HepG2 (cell line): ENCODE measurements around the gene PERCC1. TPM values are rescaled to one million over a fixed set of nuclear protein-coding genes. Genes with fewer than 3 reads are reported as not detected.

ENCODE experiments used
- ATAC-seq: fragments of 200-7000 bp; cut with Tn5 transposase; 3 replicates; pipeline ENCODE4 v1.9.1; 2020; ENCODE audit warnings: mild to moderate bottlenecking, moderate library complexity
- BruUV-seq: library from RNA; stranded (reverse); fragments of 400-500 nt; replicated peaks from 2 replicates; lab custom pipeline; 2021; lab: Mats Ljungman, UMichigan
- CTCF ChIA-PET: fragments of 300-600 bp; formaldehyde crosslinking; extraction: SDS; loops from one replicate; lab custom pipeline; 2021; ENCODE audit warnings: low total read pairs, inconsistent platforms, low intra/inter-chr PET ratio; lab: Yijun Ruan, JAX
- POLR2A ChIA-PET: fragments of 350-600 bp; sonication (Branson Sonifier 250); formaldehyde crosslinking; loops from one replicate; lab custom pipeline; 2020; ENCODE audit warnings: antibody characterized with exemption, inconsistent platforms; lab: Yijun Ruan, JAX
- DNase-seq: peaks from one replicate; pipeline ENCODE4 v3.0.0-alpha.2; 2015; ENCODE audit warnings: low spot score
- FAIRE-seq: peaks from 3 replicates; lab custom pipeline; 2011; peaks lifted over from hg19 to GRCh38; lab: Jason Lieb, UNC
- H2AFZ ChIP-seq: one replicate; pipeline ENCODE4 v1.6.1; 2011; ENCODE audit warnings: low read length, inconsistent platforms
- H3K27ac ChIP-seq: fragments of 300-600 bp; 3 replicates; pipeline ENCODE4 v1.8.0; 2011; ENCODE audit warnings: mixed run types, mild to moderate bottlenecking, mixed read lengths, low read length, inconsistent platforms; ENCODE audit not compliant: insufficient read depth; ENCODE audit errors: extremely low read length
- H3K27me3 ChIP-seq, 2 experiments: fragments of 200-600 bp in 1 of 2; 2 replicates in 1 of 2; 3 replicates in 1 of 2; pipeline versions ENCODE4 v1.6.0 to v1.8.0; 2011; ENCODE audit warnings: low read length in 2 of 2, mild to moderate bottlenecking in 2 of 2, moderate library complexity in 2 of 2, inconsistent platforms in 1 of 2; ENCODE audit not compliant: insufficient read depth in 2 of 2, control insufficient read depth in 1 of 2
- H3K36me3 ChIP-seq, 2 experiments: fragments of 200-600 bp in 1 of 2; replicated peaks in 1 of 2; 2 replicates in 1 of 2; 3 replicates in 1 of 2; pipeline versions ENCODE4 v1.5.1 to v1.8.0; 2011; ENCODE audit warnings: low read length in 2 of 2, inconsistent platforms in 1 of 2; ENCODE audit not compliant: insufficient read depth in 2 of 2, control insufficient read depth in 1 of 2
- H3K4me1 ChIP-seq: 2 replicates; pipeline ENCODE4 v1.5.1; 2012; ENCODE audit warnings: low read length, inconsistent platforms; ENCODE audit not compliant: insufficient read depth
- H3K4me2 ChIP-seq: 2 replicates; pipeline ENCODE4 v1.6.0; 2011; ENCODE audit warnings: low read depth, low read length, inconsistent platforms
- H3K4me3 ChIP-seq, 3 experiments: fragments of 200-600 bp in 1 of 3; sonication (generic), shearing (Covaris generic) in 1 of 3; replicated peaks in 1 of 3; 2 replicates each; pipeline ENCODE4 v1.5.1; 2011 to 2016; ENCODE audit warnings: low read length in 3 of 3, inconsistent platforms in 2 of 3, low read depth in 2 of 3, mild to moderate bottlenecking in 2 of 3, control low read depth in 1 of 3, mixed read lengths in 1 of 3; ENCODE audit not compliant: insufficient read depth in 1 of 3
- H3K79me2 ChIP-seq: one replicate; pipeline ENCODE4 v1.6.1; 2011; ENCODE audit warnings: low read length, inconsistent platforms; ENCODE audit not compliant: insufficient read depth
- H3K9ac ChIP-seq: 2 replicates; pipeline ENCODE4 v1.6.0; 2011; ENCODE audit warnings: mild to moderate bottlenecking, low read depth, low read length, inconsistent platforms; ENCODE audit not compliant: insufficient read depth
- H3K9me3 ChIP-seq: 2 replicates; pipeline ENCODE4 v1.5.1; 2012; ENCODE audit warnings: mild to moderate bottlenecking, low read length
- H4K20me1 ChIP-seq: 2 replicates; pipeline ENCODE4 v1.6.0; 2011; ENCODE audit warnings: inconsistent platforms, mild to moderate bottlenecking, low read length, moderate library complexity; ENCODE audit not compliant: insufficient read depth
- CEBPB ChIP-seq: IDR thresholded peaks from 2 replicates; pipeline ENCODE4 v1.6.1; 2011; ENCODE audit warnings: low read depth, low read length, improper control_type of control experiment, borderline replicate concordance
- HDAC1 ChIP-seq: sonication (generic); formaldehyde crosslinking; IDR thresholded peaks from 2 replicates; pipeline ENCODE4 v1.5.1; 2020; ENCODE audit warnings: mild to moderate bottlenecking, missing genetic modification reagents
- NRL ChIP-seq: sonication (generic); formaldehyde crosslinking; IDR thresholded peaks from 2 replicates; pipeline ENCODE4 v1.5.0; 2020; ENCODE audit warnings: missing genetic modification reagents, mild to moderate bottlenecking, moderate library complexity, borderline replicate concordance
- TEAD2 ChIP-seq: sonication (generic); formaldehyde crosslinking; IDR thresholded peaks from 2 replicates; pipeline ENCODE4 v1.9.0; 2021; ENCODE audit warnings: missing genetic modification reagents
- ZBTB38 ChIP-seq: sonication (generic); formaldehyde crosslinking; IDR thresholded peaks from 2 replicates; pipeline ENCODE4 v1.5.1; 2020; ENCODE audit warnings: mild to moderate bottlenecking, missing genetic modification reagents
- ZFP90 ChIP-seq: sonication (generic); formaldehyde crosslinking; IDR thresholded peaks from 2 replicates; pipeline ENCODE4 v1.8.0; 2022; ENCODE audit warnings: missing genetic modification reagents, mild to moderate bottlenecking, inconsistent platforms, borderline replicate concordance
- ZNF484 ChIP-seq: sonication (generic); formaldehyde crosslinking; IDR thresholded peaks from 2 replicates; pipeline ENCODE4 v1.5.1; 2020; ENCODE audit warnings: mild to moderate bottlenecking, low read depth, missing genetic modification reagents, borderline replicate concordance
- ZNF672 ChIP-seq: sonication (generic); formaldehyde crosslinking; IDR thresholded peaks from 2 replicates; pipeline ENCODE4 v1.8.1; 2022; ENCODE audit warnings: missing genetic modification reagents
- WGBS: methylation state at CpG from one replicate; pipeline ENCODE4 v1.1.6; 2017; ENCODE audit warnings: low lambda C conversion rate; 5-methylcytosine and 5-hydroxymethylcytosine counted together
- in situ Hi-C: cut with HindIII; loops from 2 replicates; pipeline ENCODE4 v1.10.0; 2017; ENCODE audit warnings: low pct_unique_long_range_greater_than_20kb; ENCODE audit not compliant: extremely low pct_ligation_motif_present
- intact Hi-C: fragments of 100-400 bp; cut with micrococcal nuclease; formaldehyde crosslinking; loops from one replicate; pipeline ENCODE4 v1.10.0; 2022; ENCODE audit not compliant: unreplicated experiment
- polyA plus RNA-seq, 8 experiments: library from polyadenylated mRNA; depleted of rRNA in 3 of 8; stranded (reverse) in 7 of 8; unstranded in 1 of 8; fragments of >200 nt; fragmentation: Illumina TruSeq in 4 of 8; extraction: Trizol in 4 of 8; gene quantifications; 2 replicates each; pipeline versions ENCODE4 v1.2.1 to v1.2.3, GENCODE V29; 2011 to 2016; ENCODE audit warnings: low read depth in 4 of 8, missing spikeins in 1 of 8, mixed read lengths in 1 of 8; ENCODE audit not compliant: insufficient read depth in 1 of 8
- total RNA-seq, 5 experiments: library from RNA; depleted of rRNA; stranded (reverse); fragments of >200 nt; fragmentation: Illumina TruSeq; extraction: Trizol; gene quantifications; 2 replicates each; pipeline ENCODE4 v1.2.3, GENCODE V29; 2016; ENCODE audit warnings: low read depth in 1 of 5
- TF ChIP-seq, protein P1 (sequence below): sonication (generic); formaldehyde crosslinking; IDR thresholded peaks from 2 replicates; pipeline ENCODE4 v1.5.0; 2020; ENCODE audit warnings: mild to moderate bottlenecking, missing genetic modification reagents
- TF ChIP-seq, protein P2 (sequence below): sonication (generic); formaldehyde crosslinking; IDR thresholded peaks from 2 replicates; pipeline ENCODE4 v1.5.1; 2020; ENCODE audit warnings: mild to moderate bottlenecking, missing genetic modification reagents, borderline replicate concordance

The PERCC1 gene
- total and polyA plus RNA-seq, 2 of the 13 experiments (the other 11 are each of a cell fraction or from before 2014, with no cell fraction given) = 0.15 TPM; not detected in 1

DNA sequence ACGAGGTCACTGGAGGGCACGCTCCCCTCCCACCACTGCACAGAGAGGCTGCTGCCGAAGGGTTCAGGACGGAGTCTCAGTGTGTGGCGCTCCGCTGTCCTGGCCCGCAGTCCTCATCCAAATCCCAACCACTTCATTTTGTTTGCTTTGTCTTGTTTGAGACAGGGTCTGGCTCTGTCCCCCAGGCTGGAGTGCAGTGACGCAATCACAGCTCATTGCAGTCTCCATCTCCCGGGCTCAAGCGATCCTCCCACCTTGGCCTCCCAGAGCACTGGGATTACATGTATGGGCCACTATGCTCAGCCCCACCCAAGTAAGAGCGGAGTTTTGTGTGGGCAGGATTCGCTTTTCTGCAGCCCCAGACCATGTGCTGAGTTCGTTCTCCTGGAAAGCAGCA, 29.1 kb upstream of the PERCC1 start:
- Histone ChIP-seq H3K4me2 (no peak overlapping the region), H3K4me3 (no peak overlapping the region), H2AFZ (no peak overlapping the region), H4K20me1 (no peaks in the 10 kb centered on the region), H3K27me3 (no peaks in the 10 kb centered on the region), H3K4me1 (no peaks in the 10 kb centered on the region), H3K9me3 (no peaks in the 10 kb centered on the region), H3K9ac (no peak overlapping the region), H3K27ac (no peak overlapping the region)
- WGBS = 95% methylated on average over 10 of the region's 13 CpGs
- in situ Hi-C loops (no loop called here), intact Hi-C loops (no loop called here)
- FAIRE-seq = no peak
- no TSS peak for BruUV-seq
- DNase-seq = no peak
- CTCF ChIA-PET = no interaction called here
- no peak for ATAC-seq
- TF ChIP-seq CEBPB (peak; percentile 66), NRL (CRISPR knock-in tag) (no peak)
- TF ChIP-seq, all 625 proteins: peak for 1
- Histone ChIP-seq H3K36me3 (peaks cover 10 to 11% of the 10 kb centered on the region in 2 experiments; a peak in 4 of 5 replicates), H3K79me2 (no peaks in the 10 kb centered on the region)
- POLR2A ChIA-PET = interaction anchor here (0.6 kb wide), 1 partner anchor 210 kb away, joined by 3 read pairs; the partner anchor contains the start of genes CRAMP1 and IFT140

DNA sequence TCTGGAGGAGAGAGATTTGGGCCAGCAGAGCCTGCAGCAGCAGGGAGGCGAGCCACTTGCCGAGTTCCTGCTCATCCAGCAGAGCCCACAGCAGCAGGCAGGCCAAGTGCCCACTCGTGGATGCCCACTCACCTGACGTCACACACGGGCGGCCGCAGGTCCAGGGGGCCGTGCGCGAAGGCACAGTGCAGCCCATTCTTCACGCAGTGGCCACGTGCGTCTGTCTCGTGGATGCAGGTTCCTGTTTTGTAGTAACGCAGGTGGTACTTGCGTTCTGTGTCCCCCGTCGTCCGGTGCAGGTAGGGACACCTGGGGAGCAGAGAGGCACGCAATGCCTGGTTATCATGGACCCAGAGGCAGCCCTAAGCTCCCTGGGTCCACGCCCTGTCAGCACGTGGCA, 27.8 kb upstream of the PERCC1 start:
- H3K27ac ChIP-seq = no peak overlapping the region
- peaks cover 6% of the 10 kb centered on the region for H3K4me1 ChIP-seq
- H3K4me3 ChIP-seq = no peak overlapping the region
- H3K79me2 ChIP-seq = peaks cover 5% of the 10 kb centered on the region
- ChIA-PET CTCF (no interaction called here), POLR2A (no interaction called here)
- H3K4me2 ChIP-seq = no peak overlapping the region
- H3K27me3 ChIP-seq = no peaks in the 10 kb centered on the region
- H2AFZ ChIP-seq = no peak overlapping the region
- peaks cover 6% of the 10 kb centered on the region; the same call in 1 of the 2 replicates for H4K20me1 ChIP-seq
- intact Hi-C loops = no loop called here
- no peak overlapping the region for H3K9ac ChIP-seq
- WGBS = 96% methylated on average over 15 of the region's 22 CpGs
- in situ Hi-C loops = no loop called here
- BruUV-seq = no TSS peak
- DNase-seq (no peak), FAIRE-seq (no peak), ATAC-seq (no peak)
- H3K9me3 ChIP-seq = no peaks in the 10 kb centered on the region
- H3K36me3 ChIP-seq = peaks cover 10 to 11% of the 10 kb centered on the region in 2 experiments; a peak in 4 of 5 replicates
- TF ChIP-seq ZNF484 (no peak), ZBTB38 (no peak), TEAD2 (CRISPR knock-in tag) (no peak), HDAC1 (CRISPR knock-in tag) (no peak), ZFP90 (CRISPR knock-in tag) (no peak), ZNF672 (CRISPR knock-in tag) (no peak)
- TF ChIP-seq, protein P1, sequence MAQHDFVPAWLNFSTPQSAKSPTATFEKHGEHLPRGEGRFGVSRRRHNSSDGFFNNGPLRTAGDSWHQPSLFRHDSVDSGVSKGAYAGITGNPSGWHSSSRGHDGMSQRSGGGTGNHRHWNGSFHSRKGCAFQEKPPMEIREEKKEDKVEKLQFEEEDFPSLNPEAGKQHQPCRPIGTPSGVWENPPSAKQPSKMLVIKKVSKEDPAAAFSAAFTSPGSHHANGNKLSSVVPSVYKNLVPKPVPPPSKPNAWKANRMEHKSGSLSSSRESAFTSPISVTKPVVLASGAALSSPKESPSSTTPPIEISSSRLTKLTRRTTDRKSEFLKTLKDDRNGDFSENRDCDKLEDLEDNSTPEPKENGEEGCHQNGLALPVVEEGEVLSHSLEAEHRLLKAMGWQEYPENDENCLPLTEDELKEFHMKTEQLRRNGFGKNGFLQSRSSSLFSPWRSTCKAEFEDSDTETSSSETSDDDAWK = no peak
- TF ChIP-seq, protein P2, sequence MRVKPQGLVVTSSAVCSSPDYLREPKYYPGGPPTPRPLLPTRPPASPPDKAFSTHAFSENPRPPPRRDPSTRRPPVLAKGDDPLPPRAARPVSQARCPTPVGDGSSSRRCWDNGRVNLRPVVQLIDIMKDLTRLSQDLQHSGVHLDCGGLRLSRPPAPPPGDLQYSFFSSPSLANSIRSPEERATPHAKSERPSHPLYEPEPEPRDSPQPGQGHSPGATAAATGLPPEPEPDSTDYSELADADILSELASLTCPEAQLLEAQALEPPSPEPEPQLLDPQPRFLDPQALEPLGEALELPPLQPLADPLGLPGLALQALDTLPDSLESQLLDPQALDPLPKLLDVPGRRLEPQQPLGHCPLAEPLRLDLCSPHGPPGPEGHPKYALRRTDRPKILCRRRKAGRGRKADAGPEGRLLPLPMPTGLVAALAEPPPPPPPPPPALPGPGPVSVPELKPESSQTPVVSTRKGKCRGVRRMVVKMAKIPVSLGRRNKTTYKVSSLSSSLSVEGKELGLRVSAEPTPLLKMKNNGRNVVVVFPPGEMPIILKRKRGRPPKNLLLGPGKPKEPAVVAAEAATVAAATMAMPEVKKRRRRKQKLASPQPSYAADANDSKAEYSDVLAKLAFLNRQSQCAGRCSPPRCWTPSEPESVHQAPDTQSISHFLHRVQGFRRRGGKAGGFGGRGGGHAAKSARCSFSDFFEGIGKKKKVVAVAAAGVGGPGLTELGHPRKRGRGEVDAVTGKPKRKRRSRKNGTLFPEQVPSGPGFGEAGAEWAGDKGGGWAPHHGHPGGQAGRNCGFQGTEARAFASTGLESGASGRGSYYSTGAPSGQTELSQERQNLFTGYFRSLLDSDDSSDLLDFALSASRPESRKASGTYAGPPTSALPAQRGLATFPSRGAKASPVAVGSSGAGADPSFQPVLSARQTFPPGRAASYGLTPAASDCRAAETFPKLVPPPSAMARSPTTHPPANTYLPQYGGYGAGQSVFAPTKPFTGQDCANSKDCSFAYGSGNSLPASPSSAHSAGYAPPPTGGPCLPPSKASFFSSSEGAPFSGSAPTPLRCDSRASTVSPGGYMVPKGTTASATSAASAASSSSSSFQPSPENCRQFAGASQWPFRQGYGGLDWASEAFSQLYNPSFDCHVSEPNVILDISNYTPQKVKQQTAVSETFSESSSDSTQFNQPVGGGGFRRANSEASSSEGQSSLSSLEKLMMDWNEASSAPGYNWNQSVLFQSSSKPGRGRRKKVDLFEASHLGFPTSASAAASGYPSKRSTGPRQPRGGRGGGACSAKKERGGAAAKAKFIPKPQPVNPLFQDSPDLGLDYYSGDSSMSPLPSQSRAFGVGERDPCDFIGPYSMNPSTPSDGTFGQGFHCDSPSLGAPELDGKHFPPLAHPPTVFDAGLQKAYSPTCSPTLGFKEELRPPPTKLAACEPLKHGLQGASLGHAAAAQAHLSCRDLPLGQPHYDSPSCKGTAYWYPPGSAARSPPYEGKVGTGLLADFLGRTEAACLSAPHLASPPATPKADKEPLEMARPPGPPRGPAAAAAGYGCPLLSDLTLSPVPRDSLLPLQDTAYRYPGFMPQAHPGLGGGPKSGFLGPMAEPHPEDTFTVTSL (CRISPR knock-in tag) = no peak
